K562 (cell line): ENCODE results near the gene AP3B2. TPM values are rescaled to one million over a fixed set of nuclear protein-coding genes. Genes with fewer than 3 reads are reported as not detected.

Experiments used
- GTF3C2 ChIP-seq: IDR thresholded peaks from 3 replicates; pipeline ENCODE4 v1.6.1; 2011; ENCODE audit warnings: borderline replicate concordance, mild to moderate bottlenecking, moderate library complexity; ENCODE audit not compliant: insufficient read length; ENCODE audit errors: extremely low read depth
- MEF2A ChIP-seq: IDR thresholded peaks from 2 replicates; pipeline ENCODE4 v1.6.1; 2011; ENCODE audit warnings: low read depth, mild to moderate bottlenecking, low read length, moderate library complexity; ENCODE audit not compliant: control insufficient read depth
- MXI1 ChIP-seq: IDR thresholded peaks from 2 replicates; pipeline ENCODE4 v1.6.1; 2011; ENCODE audit warnings: low read depth, mild to moderate bottlenecking, improper control_type of control experiment, low read length
- POU5F1 ChIP-seq: fragments of 150-350 bp; IDR thresholded peaks from 2 replicates; pipeline ENCODE4 v1.6.1; 2014; ENCODE audit warnings: borderline replicate concordance, low read length, low read depth, mild to moderate bottlenecking; ENCODE audit not compliant: partially characterized antibody
- SMARCB1 ChIP-seq: IDR thresholded peaks from 2 replicates; pipeline ENCODE4 v1.6.1; 2011; ENCODE audit warnings: improper control_type of control experiment, low read depth; ENCODE audit not compliant: insufficient read length
- SRSF3 ChIP-seq: fragments of 200-400 bp; formaldehyde crosslinking; IDR thresholded peaks from 2 replicates; pipeline ENCODE4 v1.6.1; 2016; ENCODE audit warnings: mild to moderate bottlenecking, low read length, moderate library complexity; ENCODE audit not compliant: insufficient read depth
- USF1 ChIP-seq: sonication (generic); formaldehyde crosslinking; IDR thresholded peaks from 2 replicates; pipeline ENCODE4 v1.9.0; 2022; ENCODE audit warnings: mild to moderate bottlenecking, missing genetic modification reagents
- YY1 ChIP-seq, 3 experiments: IDR thresholded peaks; 2 replicates each; pipeline ENCODE4 v1.6.1; 2011; ENCODE audit warnings: low read length in 2 of 3, mild to moderate bottlenecking in 2 of 3, moderate library complexity in 2 of 3, borderline replicate concordance in 1 of 3, control low read depth in 1 of 3, low read depth in 1 of 3; ENCODE audit not compliant: insufficient read depth in 3 of 3, insufficient replicate concordance in 2 of 3, control insufficient read depth in 1 of 3, insufficient read length in 1 of 3; ENCODE audit errors: extremely low read depth in 1 of 3
- ZKSCAN8 ChIP-seq: fragments of 200-800 bp; sonication (Bioruptor generic); IDR thresholded peaks from 2 replicates; pipeline ENCODE4 v1.6.1; 2016; ENCODE audit warnings: missing genetic modification characterization, missing compliant biosample characterization
- ZNF253 ChIP-seq: fragments of 250-450 bp; sonication (Bioruptor Pico); conservative IDR thresholded peaks from 2 replicates; pipeline ENCODE4 v1.6.1; 2021; ENCODE audit warnings: mild to moderate bottlenecking
- ZNF354B ChIP-seq: fragments of 250-450 bp; sonication (Bioruptor Pico); IDR thresholded peaks from 2 replicates; pipeline ENCODE4 v1.4.0; 2020
- ZNF583 ChIP-seq: fragments of 250-450 bp; sonication (Bioruptor Pico); IDR thresholded peaks from 2 replicates; pipeline ENCODE4 v1.4.0; 2020
- ZNF589 ChIP-seq: fragments of 200-800 bp; sonication (Bioruptor generic); IDR thresholded peaks from 2 replicates; pipeline ENCODE4 v1.6.1; 2016; ENCODE audit warnings: low read depth, missing genetic modification characterization, missing compliant biosample characterization
- polyA plus RNA-seq, 8 experiments: library from polyadenylated mRNA; depleted of rRNA in 4 of 8; stranded (reverse) in 5 of 8; unstranded in 3 of 8; fragments of >200 nt; fragmentation: Nextera tagmentation in 2 of 8; fragmentation: Illumina TruSeq in 1 of 8; extraction: Ambion mirVana in 2 of 8; extraction: Trizol in 1 of 8; gene quantifications; 2 replicates each; pipeline versions ENCODE4 v1.2.1 to v1.2.3, GENCODE V29; 2011 to 2014; ENCODE audit warnings: inconsistent platforms in 1 of 8, missing spikeins in 1 of 8
- total RNA-seq, 7 experiments: library from RNA; depleted of rRNA in 6 of 7; stranded (reverse); fragments of >200 nt in 6 of 7; fragmentation: Illumina TruSeq in 2 of 7; extraction: Trizol in 2 of 7; gene quantifications; 2 replicates each; pipeline versions ENCODE4 v1.2.1 to v1.2.3, GENCODE V29; 2011 to 2021; ENCODE audit warnings: low replicate concordance in 1 of 7
- TF ChIP-seq, protein P1 (sequence below): fragments of 250-450 bp; sonication (Bioruptor Pico); IDR thresholded peaks from 2 replicates; pipeline ENCODE4 v1.8.0; 2022; ENCODE audit warnings: inconsistent platforms, mild to moderate bottlenecking, moderate library complexity, borderline replicate concordance
- TF ChIP-seq, protein P2 (sequence below): IDR thresholded peaks from 3 replicates; pipeline ENCODE4 v1.6.1; 2011; ENCODE audit warnings: borderline replicate concordance, mild to moderate bottlenecking; ENCODE audit not compliant: insufficient read length, insufficient read depth

AP3B2 gene
- total and polyA plus RNA-seq, 9 of the 15 experiments (the other 6 are each of a cell fraction or from before 2014, with no cell fraction given) = 0.03 to 0.15 (median 0.10) TPM; not detected in 2

DNA sequence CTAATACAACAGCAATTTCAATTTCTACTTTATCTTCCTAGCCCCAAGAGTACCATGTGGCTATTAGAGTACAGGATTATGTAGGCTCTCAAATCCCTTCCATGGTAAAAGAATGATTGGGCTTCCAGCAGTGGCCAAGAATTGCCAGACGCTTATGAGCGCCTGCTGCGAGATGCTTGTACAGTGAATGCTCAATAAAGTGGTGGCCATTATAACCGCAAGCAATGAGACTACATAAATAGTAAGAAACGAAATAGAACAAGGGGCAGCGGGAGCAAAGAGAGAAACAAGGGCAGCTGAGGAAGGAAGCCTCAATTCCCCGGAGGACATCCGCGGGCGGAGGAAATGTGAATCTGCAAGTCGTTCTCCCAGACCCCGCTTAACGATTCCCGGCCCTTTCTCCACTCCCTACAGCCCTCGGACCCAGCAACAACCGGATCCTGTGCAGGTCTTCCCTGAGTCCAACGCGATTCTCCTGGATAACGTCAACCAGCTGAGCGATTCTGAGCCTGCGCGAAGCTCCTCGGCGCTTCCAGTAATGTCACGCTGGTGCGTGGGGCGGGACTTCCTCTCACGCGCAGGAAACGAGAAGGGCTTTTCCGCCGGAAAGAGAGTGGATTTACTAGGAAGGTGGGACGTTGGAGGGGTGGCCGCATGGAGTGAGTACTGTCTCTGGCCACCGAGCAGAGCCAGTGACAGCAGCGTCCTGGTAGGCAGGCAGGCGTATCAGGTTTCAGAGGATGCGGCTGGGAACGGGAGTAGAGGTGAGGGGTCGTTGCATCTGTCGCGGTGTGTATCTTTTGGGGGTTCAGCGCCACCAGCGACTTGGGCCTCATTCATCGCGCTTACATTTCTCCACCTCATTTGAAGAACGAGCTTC is 40.5 kb upstream of the AP3B2 start (continued):
- no peak for TF ChIP-seq GTF3C2
- peak; percentile 43 for TF ChIP-seq POU5F1
- TF ChIP-seq MXI1 = peak; percentile 86; the same call in 1 of the 2 replicates
- no peak for TF ChIP-seq MEF2A
- TF ChIP-seq ZKSCAN8 (CRISPR knock-in tag) = no peak
- no peak for TF ChIP-seq SRSF3
- no peak for TF ChIP-seq ZNF589
- TF ChIP-seq SMARCB1 = no peak
- peak in 1 of 3 experiments; percentile 26 for TF ChIP-seq YY1 (IDR thresholded peaks at IDR 0.05; ENCODE audit: borderline replicate concordance in 1 of 3, control insufficient read depth in 1 of 3, extremely low read depth in 1 of 3, insufficient read depth in 3 of 3, insufficient read length in 1 of 3, insufficient replicate concordance in 2 of 3, low read depth in 1 of 3, low read length in 2 of 3)
- TF ChIP-seq, protein P1, sequence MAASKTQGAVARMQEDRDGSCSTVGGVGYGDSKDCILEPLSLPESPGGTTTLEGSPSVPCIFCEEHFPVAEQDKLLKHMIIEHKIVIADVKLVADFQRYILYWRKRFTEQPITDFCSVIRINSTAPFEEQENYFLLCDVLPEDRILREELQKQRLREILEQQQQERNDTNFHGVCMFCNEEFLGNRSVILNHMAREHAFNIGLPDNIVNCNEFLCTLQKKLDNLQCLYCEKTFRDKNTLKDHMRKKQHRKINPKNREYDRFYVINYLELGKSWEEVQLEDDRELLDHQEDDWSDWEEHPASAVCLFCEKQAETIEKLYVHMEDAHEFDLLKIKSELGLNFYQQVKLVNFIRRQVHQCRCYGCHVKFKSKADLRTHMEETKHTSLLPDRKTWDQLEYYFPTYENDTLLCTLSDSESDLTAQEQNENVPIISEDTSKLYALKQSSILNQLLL (CRISPR knock-in tag) = no peak
- no peak for TF ChIP-seq ZNF354B (CRISPR knock-in tag)
- TF ChIP-seq, protein P2, sequence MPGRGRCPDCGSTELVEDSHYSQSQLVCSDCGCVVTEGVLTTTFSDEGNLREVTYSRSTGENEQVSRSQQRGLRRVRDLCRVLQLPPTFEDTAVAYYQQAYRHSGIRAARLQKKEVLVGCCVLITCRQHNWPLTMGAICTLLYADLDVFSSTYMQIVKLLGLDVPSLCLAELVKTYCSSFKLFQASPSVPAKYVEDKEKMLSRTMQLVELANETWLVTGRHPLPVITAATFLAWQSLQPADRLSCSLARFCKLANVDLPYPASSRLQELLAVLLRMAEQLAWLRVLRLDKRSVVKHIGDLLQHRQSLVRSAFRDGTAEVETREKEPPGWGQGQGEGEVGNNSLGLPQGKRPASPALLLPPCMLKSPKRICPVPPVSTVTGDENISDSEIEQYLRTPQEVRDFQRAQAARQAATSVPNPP = no peak
- TF ChIP-seq ZNF583 = no peak
- peak; percentile 60 for TF ChIP-seq USF1 (CRISPR knock-in tag)
- TF ChIP-seq ZNF253 (CRISPR knock-in tag) = no peak
